ENCODE data around the gene SERTM2. TPM values are rescaled to one million over a fixed set of nuclear protein-coding genes. Genes with fewer than 3 reads are reported as not detected.

Gene SERTM2
- total and polyA plus RNA-seq, 10 donors, result 0.24 to 2.7 (median 0.61) TPM

- Histone ChIP-seq H3K4me1 (no peaks in the 10 kb centered on the region), H3K36me3 (no peaks in the 10 kb centered on the region), H3K27ac (no peak overlapping the region), H3K4me3 (no peak overlapping the region), H3K27me3 (replicated peaks in 1 of 7) (peaks cover 0 to 30% (median 0%) of the 10 kb centered on the region in 7 donors), H3K9me3 (no peaks in the 10 kb centered on the region)
- 93 to 100% (median 97%) methylated on average over 2 of the region's 2 CpGs for WGBS, 5 donors
- intact Hi-C loops (cut with DNase I; ENCODE audit: low total_unique reads), result no loop called here
- no peak for TF ChIP-seq POLR2AphosphoS5 (IDR thresholded peaks at IDR 0.05)
- TF ChIP-seq, protein P1, sequence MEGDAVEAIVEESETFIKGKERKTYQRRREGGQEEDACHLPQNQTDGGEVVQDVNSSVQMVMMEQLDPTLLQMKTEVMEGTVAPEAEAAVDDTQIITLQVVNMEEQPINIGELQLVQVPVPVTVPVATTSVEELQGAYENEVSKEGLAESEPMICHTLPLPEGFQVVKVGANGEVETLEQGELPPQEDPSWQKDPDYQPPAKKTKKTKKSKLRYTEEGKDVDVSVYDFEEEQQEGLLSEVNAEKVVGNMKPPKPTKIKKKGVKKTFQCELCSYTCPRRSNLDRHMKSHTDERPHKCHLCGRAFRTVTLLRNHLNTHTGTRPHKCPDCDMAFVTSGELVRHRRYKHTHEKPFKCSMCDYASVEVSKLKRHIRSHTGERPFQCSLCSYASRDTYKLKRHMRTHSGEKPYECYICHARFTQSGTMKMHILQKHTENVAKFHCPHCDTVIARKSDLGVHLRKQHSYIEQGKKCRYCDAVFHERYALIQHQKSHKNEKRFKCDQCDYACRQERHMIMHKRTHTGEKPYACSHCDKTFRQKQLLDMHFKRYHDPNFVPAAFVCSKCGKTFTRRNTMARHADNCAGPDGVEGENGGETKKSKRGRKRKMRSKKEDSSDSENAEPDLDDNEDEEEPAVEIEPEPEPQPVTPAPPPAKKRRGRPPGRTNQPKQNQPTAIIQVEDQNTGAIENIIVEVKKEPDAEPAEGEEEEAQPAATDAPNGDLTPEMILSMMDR (IDR thresholded peaks at IDR 0.05 in 8 of 11, conservative IDR thresholded peaks at IDR 0.05 in 3 of 11), result no peak
- TF ChIP-seq POLR2A (IDR thresholded peaks at IDR 0.05), result no peak
- DNase-seq, result no peak
Measured at GRCh38 chrX:111505783-111506182, 5.7 kb upstream of the SERTM2 start.

DNA sequence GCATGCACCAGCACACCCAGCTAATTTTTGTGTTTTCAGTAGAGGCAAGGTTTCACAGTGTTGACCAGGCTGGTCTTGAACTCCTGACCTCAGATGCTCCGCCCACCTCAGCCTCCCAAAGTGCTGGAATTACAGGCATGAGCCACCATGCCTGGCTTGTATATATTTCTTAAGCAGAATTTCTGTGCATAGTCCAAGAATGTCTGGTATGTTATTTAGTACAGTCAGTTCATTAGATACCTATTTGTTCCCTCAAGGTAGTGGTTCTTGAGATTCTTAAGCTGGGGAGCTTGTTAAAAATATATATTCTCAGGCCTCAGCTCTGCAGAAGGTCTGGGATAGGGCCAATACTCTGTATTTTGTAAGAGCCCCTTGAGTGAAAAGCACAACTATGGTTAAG is 4.6 kb upstream of the SERTM2 start:
- intact Hi-C loops (cut with DNase I; ENCODE audit: low total_unique reads), result no loop called here
- Histone ChIP-seq H3K9me3 (no peaks in the 10 kb centered on the region), H3K4me3 (no peak overlapping the region), H3K27me3 (replicated peaks in 1 of 7) (peaks cover 0 to 30% (median 0%) of the 10 kb centered on the region in 7 donors), H3K36me3 (no peaks in the 10 kb centered on the region), H3K27ac (no peak overlapping the region), H3K4me1 (no peaks in the 10 kb centered on the region)
- no peak for DNase-seq
- 73 to 88% (median 80%) methylated on average over 1 of the region's 1 CpG; no CpG with 5 or more reads in 1 of the 5 donors for WGBS, 5 donors
- TF ChIP-seq POLR2A (IDR thresholded peaks at IDR 0.05), result no peak
- TF ChIP-seq POLR2AphosphoS5 (IDR thresholded peaks at IDR 0.05), result no peak
- TF ChIP-seq, protein P1 (IDR thresholded peaks at IDR 0.05 in 8 of 11, conservative IDR thresholded peaks at IDR 0.05 in 3 of 11), result no peak

DNA sequence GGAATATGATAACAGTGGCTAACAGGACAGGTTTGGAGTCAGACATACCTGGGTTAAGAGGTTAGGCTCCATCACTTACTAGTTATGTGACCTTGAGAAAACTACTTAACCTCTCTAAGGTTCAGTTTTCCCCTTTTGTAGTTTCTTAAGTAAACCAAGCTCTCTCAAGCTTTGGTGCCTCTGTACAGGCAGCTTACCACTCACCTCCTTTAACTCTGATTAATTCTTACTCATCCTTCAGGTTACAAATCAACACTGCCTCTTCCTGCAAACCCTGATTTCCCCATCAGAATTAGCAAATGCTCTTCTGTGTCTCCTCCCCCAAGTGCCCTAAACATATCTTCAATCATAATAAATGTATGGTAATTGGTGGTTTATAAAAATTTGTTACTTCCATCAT is 3.5 kb upstream of the SERTM2 start:
- no peaks in the 10 kb centered on the region for H3K9me3 ChIP-seq
- TF ChIP-seq POLR2A (IDR thresholded peaks at IDR 0.05) (no peak), POLR2AphosphoS5 (IDR thresholded peaks at IDR 0.05) (no peak)
- TF ChIP-seq, protein P1 (IDR thresholded peaks at IDR 0.05 in 8 of 11, conservative IDR thresholded peaks at IDR 0.05 in 3 of 11), result no peak
- no peak overlapping the region for H3K4me3 ChIP-seq
- no peaks in the 10 kb centered on the region for H3K4me1 ChIP-seq
- peaks cover 0 to 35% (median 0%) of the 10 kb centered on the region in 7 donors for H3K27me3 ChIP-seq (replicated peaks in 1 of 7)
- H3K36me3 ChIP-seq, result no peaks in the 10 kb centered on the region
- intact Hi-C loops (cut with DNase I; ENCODE audit: low total_unique reads), result no loop called here
- no peak for DNase-seq
- H3K27ac ChIP-seq, result no peak overlapping the region

- Histone ChIP-seq H3K27me3 (replicated peaks in 1 of 7) (peaks cover 0 to 13% (median 0%) of the 10 kb centered on the region in 7 donors), H3K4me3 (no peak overlapping the region), H3K4me1 (no peaks in the 10 kb centered on the region), H3K27ac (no peak overlapping the region), H3K9me3 (no peaks in the 10 kb centered on the region), H3K36me3 (no peaks in the 10 kb centered on the region)
- no peak for DNase-seq
- intact Hi-C loops (cut with DNase I; ENCODE audit: low total_unique reads), result no loop called here
- TF ChIP-seq POLR2A (IDR thresholded peaks at IDR 0.05) (no peak), POLR2AphosphoS5 (IDR thresholded peaks at IDR 0.05) (no peak)
- TF ChIP-seq, protein P1 (IDR thresholded peaks at IDR 0.05 in 8 of 11, conservative IDR thresholded peaks at IDR 0.05 in 3 of 11), result no peak
Measured at GRCh38 chrX:111515298-111515697, 3.9 kb downstream of the SERTM2 start.
